GM18858 (cell line): ENCODE data around the gene NQO2.
"Not testable (repeated sequence)": the region's sequence is repeated elsewhere in the genome, so short reads cannot be mapped to it uniquely, and the experiment has no call there.

ENCODE experiments used
- ATAC-seq: cut with Tn5 transposase; IDR thresholded peaks from one replicate; pipeline ENCODE4 v1.9.1; 2021; ENCODE audit not compliant: unreplicated experiment

The NQO2 gene

DNA sequence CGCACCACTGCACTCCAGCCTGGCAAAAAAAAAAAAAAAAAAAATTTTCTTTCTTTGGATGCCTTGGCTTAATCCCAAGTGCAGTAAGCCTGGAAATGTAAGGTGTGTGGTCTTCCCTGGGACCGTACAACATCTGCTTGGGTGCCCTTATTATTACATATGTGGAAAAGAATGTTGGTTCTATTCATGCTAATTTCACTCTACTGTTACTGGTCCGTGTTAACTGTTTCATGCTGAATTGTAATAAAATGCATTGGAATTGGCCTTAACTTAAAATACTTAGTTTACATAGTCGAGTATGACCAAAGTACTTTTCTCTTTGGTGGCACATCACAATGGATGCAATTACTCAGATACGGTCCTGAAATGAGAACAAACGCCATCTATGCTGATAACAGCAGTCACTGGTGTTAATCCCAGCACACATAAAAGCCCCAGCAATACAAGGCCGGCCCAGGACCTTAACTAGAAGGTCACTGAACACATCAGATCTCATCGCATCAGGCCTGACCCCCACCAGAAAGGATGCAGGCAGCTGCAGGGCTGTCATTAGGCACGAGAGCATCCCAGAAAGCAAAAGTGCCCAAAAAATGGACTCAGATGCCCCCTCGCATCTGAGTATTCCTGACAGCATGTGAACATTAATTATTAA lies 29.5 kb upstream of the NQO2 start:
- ATAC-seq, result no peak

- no peak for ATAC-seq
Observed at GRCh38 chr6:2970753-2971419, 28.8 kb upstream of the NQO2 start.

DNA sequence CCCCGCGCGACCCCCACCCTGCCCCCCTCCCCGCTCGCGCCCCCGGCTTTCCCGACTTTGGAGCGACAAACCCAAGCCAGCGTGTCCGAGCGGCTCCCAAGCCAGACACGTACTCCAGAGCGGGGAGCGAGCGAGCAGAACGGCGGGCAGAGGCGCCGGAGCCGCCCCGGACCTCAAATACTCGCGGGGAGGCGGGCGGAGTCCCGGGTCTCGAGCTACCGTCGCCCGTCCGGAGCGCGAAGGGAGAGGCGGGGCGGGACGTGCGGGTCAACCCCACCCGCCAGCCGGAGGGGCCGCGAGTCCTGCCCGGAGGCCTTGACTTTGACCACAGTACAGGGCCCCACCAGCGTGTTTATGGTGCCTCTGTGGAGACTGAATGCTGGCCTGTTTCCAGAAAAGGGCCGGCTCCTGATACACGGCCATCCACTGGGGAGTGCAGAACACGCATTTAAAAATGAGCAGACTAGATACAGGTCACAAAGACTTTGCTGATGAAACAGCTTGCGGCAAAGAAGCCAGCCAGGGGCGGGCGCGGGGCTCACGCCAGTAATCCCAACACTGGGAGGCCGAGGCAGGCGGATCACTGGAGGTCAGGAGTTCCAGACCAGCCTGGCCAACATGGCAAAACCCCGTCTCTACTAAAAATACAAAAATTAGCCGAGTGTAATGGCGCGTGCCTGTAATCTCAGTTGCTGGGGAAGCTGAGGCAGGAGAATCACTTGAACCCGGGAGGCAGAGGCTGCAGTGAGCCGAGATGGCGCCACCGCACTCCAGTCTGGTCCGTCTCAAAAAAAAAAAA lies 28.1 kb upstream of the NQO2 start, which contains the start of gene SERPINB6:
Gene SERPINB6, minus strand, starts transcription at position 148 of the 799 bp plus-strand sequence. CDS start 12,235 bp downstream, outside the sequence.
- no peak for ATAC-seq

DNA sequence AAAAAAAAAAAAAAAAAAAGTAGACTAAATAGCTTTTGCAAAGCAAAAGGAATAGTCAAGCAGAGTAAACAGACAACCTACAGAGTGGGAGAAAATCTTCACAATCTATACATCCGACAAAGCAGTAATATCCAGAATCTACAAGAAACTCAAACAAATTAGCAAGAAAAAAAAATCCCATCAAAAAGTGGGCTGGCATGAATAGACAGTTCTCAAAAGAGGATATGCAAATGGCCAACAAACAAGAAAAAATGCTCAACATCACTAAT lies 27.5 kb upstream of the NQO2 start:
- not testable (repeated sequence) for ATAC-seq

- not testable (repeated sequence) for ATAC-seq
Observed at GRCh38 chr6:2972685-2973084, 27.0 kb upstream of the NQO2 start.

DNA sequence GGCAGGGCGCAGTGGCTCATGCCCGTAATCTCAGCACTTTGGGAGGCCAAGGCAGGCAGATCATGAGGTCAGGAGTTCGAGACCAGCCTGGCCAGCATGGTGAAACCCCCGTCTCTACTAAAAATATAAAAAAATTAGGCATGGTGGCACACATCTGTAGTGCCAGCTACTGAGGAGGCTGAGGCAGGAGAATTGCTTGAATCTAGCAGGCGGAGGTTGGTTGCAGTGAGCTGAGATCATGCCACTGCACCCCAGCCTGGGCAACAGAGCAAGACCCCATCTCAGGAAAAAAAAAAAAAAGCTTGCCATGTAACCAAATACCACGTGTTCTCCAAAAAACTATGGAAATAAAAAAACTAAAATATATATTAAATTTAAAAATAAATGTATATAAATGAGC lies 26.5 kb upstream of the NQO2 start:
- ATAC-seq, result not testable (repeated sequence)

GRCh38 chr6:2973676-2974075 lies 26.0 kb upstream of the NQO2 start:
- ATAC-seq, result no peak

- no peak for ATAC-seq
Observed at GRCh38 chr6:2976060-2976459, 23.6 kb upstream of the NQO2 start.

DNA sequence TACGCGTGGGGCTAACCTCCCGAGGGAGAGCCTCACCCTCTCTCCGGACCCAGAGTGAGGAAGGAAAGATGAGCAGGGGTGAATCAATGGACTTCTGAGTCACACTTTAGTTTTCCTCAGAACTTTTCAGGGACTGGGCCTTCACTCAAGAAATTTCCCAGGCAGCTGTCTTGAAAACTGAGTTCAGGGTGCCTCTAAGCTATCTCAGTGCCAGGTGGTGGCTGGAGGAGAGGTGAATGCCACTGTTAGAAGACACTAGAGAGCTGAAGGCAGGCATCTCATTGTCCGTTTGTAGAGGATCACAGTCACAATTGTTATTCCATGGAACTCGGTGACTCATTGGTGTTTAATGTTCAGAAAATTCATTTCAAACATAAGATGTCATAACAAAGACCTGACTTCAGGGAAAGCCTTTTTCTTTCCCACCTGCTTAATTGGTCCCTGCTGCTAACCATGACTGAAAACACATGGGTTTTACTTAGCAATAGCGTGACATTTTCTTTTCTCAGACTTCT lies 23.1 kb upstream of the NQO2 start:
- no peak for ATAC-seq

GRCh38 chr6:2977290-2977689 lies 22.4 kb upstream of the NQO2 start:
- no peak for ATAC-seq

DNA sequence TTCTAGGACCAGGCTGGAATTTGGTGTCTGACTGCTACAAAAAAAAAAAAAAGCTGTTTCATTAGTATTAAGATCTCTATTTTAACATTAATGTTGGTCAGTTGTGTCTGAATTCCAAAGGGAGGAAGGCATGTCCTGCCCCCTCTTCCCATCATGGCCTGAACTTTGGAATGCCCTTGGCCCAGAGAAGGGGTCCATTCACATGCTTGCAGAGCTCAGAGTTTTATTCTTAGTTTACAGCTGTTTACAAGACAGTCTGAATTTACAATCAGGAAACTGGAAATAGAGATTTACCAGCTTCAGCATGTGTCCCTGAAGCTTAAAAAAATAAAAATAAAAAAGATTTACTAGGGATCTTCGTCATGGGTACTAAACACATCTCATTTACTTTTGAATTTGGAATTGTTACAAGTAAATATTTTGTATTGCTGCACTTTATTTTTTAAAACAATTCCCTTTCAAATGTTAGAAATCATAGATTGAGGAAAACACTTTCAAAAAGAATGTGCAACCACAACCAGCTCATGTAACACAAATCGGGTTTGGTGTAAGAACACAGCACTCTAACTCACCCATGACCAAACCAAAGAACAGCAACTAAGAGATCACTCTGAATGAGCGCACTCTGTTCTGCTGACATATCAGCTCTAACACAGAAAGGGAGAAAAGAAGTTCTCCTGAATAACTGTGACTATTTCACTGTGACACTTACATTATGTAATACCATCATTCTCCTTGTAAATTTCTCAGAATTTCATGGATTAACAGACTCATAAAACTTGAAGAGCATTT lies 21.7 kb upstream of the NQO2 start:
- no peak for ATAC-seq

GRCh38 chr6:2978923-2979322 lies 20.8 kb upstream of the NQO2 start:
- no peak for ATAC-seq

- ATAC-seq, result no peak
Observed at GRCh38 chr6:2979819-2980464, 19.8 kb upstream of the NQO2 start.

GRCh38 chr6:2980465-2980855 lies 19.2 kb upstream of the NQO2 start:
- no peak for ATAC-seq

- ATAC-seq, result no peak
Observed at GRCh38 chr6:2982426-2983117, 17.1 kb upstream of the NQO2 start.

GRCh38 chr6:2984738-2985406 lies 14.8 kb upstream of the NQO2 start:
- ATAC-seq, result no peak

DNA sequence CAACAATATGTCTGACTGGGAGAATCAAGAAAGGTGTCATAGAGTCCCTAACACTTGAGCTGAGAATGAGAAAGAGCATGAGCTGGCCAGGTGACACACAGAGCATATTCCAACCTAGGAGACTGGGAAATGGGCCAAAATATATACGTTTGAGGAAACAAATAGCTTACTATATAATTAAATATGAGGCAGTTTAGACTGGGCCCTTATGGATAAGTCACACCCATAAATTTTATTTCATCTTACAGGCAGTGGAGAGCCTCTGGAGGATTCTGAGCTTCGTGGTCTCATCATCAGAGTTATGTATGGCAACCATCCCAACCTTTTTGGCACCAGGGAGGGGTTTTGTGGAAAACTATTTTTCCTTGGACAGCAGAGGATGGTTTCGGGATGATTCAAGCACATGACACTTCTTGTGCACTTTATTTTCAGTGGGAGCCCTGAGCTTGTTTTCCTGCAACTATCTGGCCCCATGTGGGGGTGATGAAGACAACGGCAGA lies 12.9 kb upstream of the NQO2 start:
- no peak for ATAC-seq

GRCh38 chr6:2988094-2988425 lies 11.6 kb upstream of the NQO2 start:
- no peak for ATAC-seq
